ENCODE data around the gene IGFBP6.

IGFBP6 gene

GRCh38 chr12:53049571-53050318, 47.7 kb upstream of the IGFBP6 start, which contains the start of gene TNS2:
TNS2 (plus strand) TSS chr12:53050065; CDS start chr12:53050186, 121 bp downstream.
- TF ChIP-seq CTCF (IDR thresholded peaks at IDR 0.05; ENCODE audit: low read depth, low read length, poor library complexity, severe bottlenecking) (no peak), EZH2phosphoT487 (IDR thresholded peaks at IDR 0.05; ENCODE audit: borderline replicate concordance, low read length) (no peak)
- H3F3A ChIP-seq (ENCODE audit: control insufficient read depth, insufficient read depth): no peaks in the 10 kb centered on the region
- no peak within 1 kb of the TSS for H3K27ac ChIP-seq (ENCODE audit: low read depth, low read length)
- H3K4me1 ChIP-seq (ENCODE audit: control insufficient read depth, low read length): peaks cover 31% of the 10 kb centered on the region
- H3K4me2 ChIP-seq (ENCODE audit: low read length): no peak within 1 kb of the TSS
- H3K9me2 ChIP-seq (replicated peaks; ENCODE audit: control insufficient read depth, low read length): no peaks in the 10 kb centered on the region
- no peaks in the 10 kb centered on the region for H3K79me2 ChIP-seq (ENCODE audit: control insufficient read depth, low read length)
- H3K4me3 ChIP-seq (ENCODE audit: low read length): no peak within 1 kb of the TSS
- H3K9me3 ChIP-seq (ENCODE audit: control insufficient read depth, insufficient read depth, low read length): no peaks in the 10 kb centered on the region
- no peaks in the 10 kb centered on the region for H3K36me3 ChIP-seq (ENCODE audit: control insufficient read depth, low read length)
- 0 out of 2 replicates have a peak, but pooled peaks cover 1% of the 10 kb centered on the region for H3K27me3 ChIP-seq (ENCODE audit: control insufficient read depth, low read length)
- 0 out of 2 replicates have a peak, but pooled peaks cover 3% of the 10 kb centered on the region for H4K20me1 ChIP-seq (ENCODE audit: control insufficient read depth, insufficient read depth, low read depth, low read length)

- TF ChIP-seq CTCF (IDR thresholded peaks at IDR 0.05; ENCODE audit: low read depth, low read length, poor library complexity, severe bottlenecking) (no peak), EZH2phosphoT487 (IDR thresholded peaks at IDR 0.05; ENCODE audit: borderline replicate concordance, low read length) (no peak)
- no peaks in the 10 kb centered on the region for H3K9me2 ChIP-seq (replicated peaks; ENCODE audit: control insufficient read depth, low read length)
- H3K9me3 ChIP-seq (ENCODE audit: control insufficient read depth, insufficient read depth, low read length): no peaks in the 10 kb centered on the region
- no peak overlapping the region for H3K27ac ChIP-seq (ENCODE audit: low read depth, low read length)
- H3K27me3 ChIP-seq (ENCODE audit: control insufficient read depth, low read length): no peaks in the 10 kb centered on the region
- H3K4me2 ChIP-seq (ENCODE audit: low read length): no peak overlapping the region
- no peak overlapping the region for H3K4me3 ChIP-seq (ENCODE audit: low read length)
- no peaks in the 10 kb centered on the region for H3F3A ChIP-seq (ENCODE audit: control insufficient read depth, insufficient read depth)
- H4K20me1 ChIP-seq (ENCODE audit: control insufficient read depth, insufficient read depth, low read depth, low read length): 0 out of 2 replicates have a peak, but pooled peaks cover 3% of the 10 kb centered on the region
- H3K4me1 ChIP-seq (ENCODE audit: control insufficient read depth, low read length): peaks cover 31% of the 10 kb centered on the region
- H3K36me3 ChIP-seq (ENCODE audit: control insufficient read depth, low read length): no peaks in the 10 kb centered on the region
- no peaks in the 10 kb centered on the region for H3K79me2 ChIP-seq (ENCODE audit: control insufficient read depth, low read length)
These were observed 46.9 kb upstream of the IGFBP6 start for GRCh38 chr12:53050426-53051057.

GRCh38 chr12:53051058-53051880, 46.2 kb upstream of the IGFBP6 start:
- H4K20me1 ChIP-seq (ENCODE audit: control insufficient read depth, insufficient read depth, low read depth, low read length): 0 out of 2 replicates have a peak, but pooled peaks cover 3% of the 10 kb centered on the region
- no peak overlapping the region for H3K4me2 ChIP-seq (ENCODE audit: low read length)
- H3K79me2 ChIP-seq (ENCODE audit: control insufficient read depth, low read length): no peaks in the 10 kb centered on the region
- peaks cover 27% of the 10 kb centered on the region for H3K4me1 ChIP-seq (ENCODE audit: control insufficient read depth, low read length)
- no peaks in the 10 kb centered on the region for H3K9me2 ChIP-seq (replicated peaks; ENCODE audit: control insufficient read depth, low read length)
- H3F3A ChIP-seq (ENCODE audit: control insufficient read depth, insufficient read depth): no peaks in the 10 kb centered on the region
- H3K36me3 ChIP-seq (ENCODE audit: control insufficient read depth, low read length): no peaks in the 10 kb centered on the region
- TF ChIP-seq CTCF (IDR thresholded peaks at IDR 0.05; ENCODE audit: low read depth, low read length, poor library complexity, severe bottlenecking) (no peak), EZH2phosphoT487 (IDR thresholded peaks at IDR 0.05; ENCODE audit: borderline replicate concordance, low read length) (no peak)
- no peak overlapping the region for H3K4me3 ChIP-seq (ENCODE audit: low read length)
- H3K9me3 ChIP-seq (ENCODE audit: control insufficient read depth, insufficient read depth, low read length): no peaks in the 10 kb centered on the region
- H3K27ac ChIP-seq (ENCODE audit: low read depth, low read length): no peak overlapping the region
- no peaks in the 10 kb centered on the region for H3K27me3 ChIP-seq (ENCODE audit: control insufficient read depth, low read length)
